Astrocyte (in vitro differentiated cells and primary cell): ENCODE data around the gene ZNF33B. TPM values are rescaled to one million over a fixed set of nuclear protein-coding genes. Genes with fewer than 3 reads are reported as not detected.
A peak's percentile ranks its signal among the peaks of the same experiment; 100 is the strongest.

Source experiments
- DNase-seq: peaks from one replicate; pipeline ENCODE4 v3.0.0-alpha.2; 2010; ENCODE audit warnings: low read depth
- FAIRE-seq: peaks from 2 replicates; lab custom pipeline; 2011; peaks lifted over from hg19 to GRCh38; lab: Jason Lieb, UNC
- H2AFZ ChIP-seq: 2 replicates; pipeline ENCODE4 v1.6.0; 2012; ENCODE audit warnings: low read depth, low read length, inconsistent platforms
- H3K27ac ChIP-seq: 2 replicates; pipeline ENCODE4 v1.5.1; 2011; ENCODE audit warnings: low read depth, low read length, inconsistent platforms
- H3K27me3 ChIP-seq: 2 replicates; pipeline ENCODE4 v1.6.0; 2011; ENCODE audit warnings: low read length, inconsistent platforms; ENCODE audit not compliant: insufficient read depth
- H3K36me3 ChIP-seq: 2 replicates; pipeline ENCODE4 v1.5.1; 2011; ENCODE audit warnings: low read length, inconsistent platforms; ENCODE audit not compliant: insufficient read depth
- H3K4me1 ChIP-seq: 2 replicates; pipeline ENCODE4 v1.5.1; 2011; ENCODE audit warnings: low read length, inconsistent platforms; ENCODE audit not compliant: insufficient read depth
- H3K4me2 ChIP-seq: 2 replicates; pipeline ENCODE4 v1.6.0; 2012; ENCODE audit warnings: low read length, inconsistent platforms
- H3K4me3 ChIP-seq: 2 replicates; pipeline ENCODE4 v1.5.1; 2011; ENCODE audit warnings: low read depth, mild to moderate bottlenecking, low read length, inconsistent platforms; ENCODE audit not compliant: insufficient read depth
- H3K79me2 ChIP-seq: 2 replicates; pipeline ENCODE4 v1.6.0; 2012; ENCODE audit warnings: mild to moderate bottlenecking, low read length, inconsistent platforms; ENCODE audit not compliant: insufficient read depth
- H3K9ac ChIP-seq: 2 replicates; pipeline ENCODE4 v1.6.0; 2012; ENCODE audit warnings: mild to moderate bottlenecking, low read length, inconsistent platforms
- H3K9me3 ChIP-seq: 2 replicates; pipeline ENCODE4 v1.5.1; 2012; ENCODE audit warnings: low read depth, mild to moderate bottlenecking, low read length, inconsistent platforms; ENCODE audit not compliant: insufficient read depth
- H4K20me1 ChIP-seq: 2 replicates; pipeline ENCODE4 v1.6.0; 2012; ENCODE audit warnings: low read length, inconsistent platforms; ENCODE audit not compliant: insufficient read depth
- H3K27ac Mint-ChIP-seq: one replicate; pipeline ENCODE4 v1.8.0; 2021; ENCODE audit warnings: mild to moderate bottlenecking, mixed read lengths; ENCODE audit not compliant: unreplicated experiment
- H3K27me3 Mint-ChIP-seq: one replicate; pipeline ENCODE4 v1.8.0; 2021; ENCODE audit warnings: low read depth, mixed read lengths; ENCODE audit not compliant: unreplicated experiment
- H3K36me3 Mint-ChIP-seq: one replicate; pipeline ENCODE4 v1.8.0; 2021; ENCODE audit warnings: low read depth, mixed read lengths; ENCODE audit not compliant: unreplicated experiment
- H3K4me1 Mint-ChIP-seq: one replicate; pipeline ENCODE4 v1.8.0; 2021; ENCODE audit warnings: low read depth, mixed read lengths; ENCODE audit not compliant: unreplicated experiment
- H3K4me3 Mint-ChIP-seq: one replicate; pipeline ENCODE4 v1.8.0; 2021; ENCODE audit warnings: mild to moderate bottlenecking, moderate library complexity, mixed read lengths; ENCODE audit not compliant: unreplicated experiment
- H3K9me3 Mint-ChIP-seq: one replicate; pipeline ENCODE4 v1.8.0; 2021; ENCODE audit warnings: mild to moderate bottlenecking, mixed read lengths; ENCODE audit not compliant: unreplicated experiment
- CTCF ChIP-seq: IDR thresholded peaks from 2 replicates; pipeline ENCODE4 v1.5.1; 2011; ENCODE audit warnings: low read depth, mild to moderate bottlenecking, inconsistent platforms, low read length, moderate library complexity; ENCODE audit not compliant: insufficient read depth
- EZH2 ChIP-seq: IDR thresholded peaks from 2 replicates; pipeline ENCODE4 v1.6.1; 2012; ENCODE audit warnings: mild to moderate bottlenecking, low read length, inconsistent platforms; ENCODE audit not compliant: insufficient read depth
- total RNA-seq: library from RNA; stranded (reverse); gene quantifications from 2 replicates; pipeline ENCODE4 v1.2.1, GENCODE V29; 2021

ZNF33B gene
- total RNA-seq, 1 donor from 2014 or later, result 10.1 TPM

- Histone ChIP-seq H3K36me3 (peaks cover 3% of the 10 kb centered on the region), H2AFZ (no peak overlapping the region), H3K9me3 (no peaks in the 10 kb centered on the region), H3K27me3 (no peaks in the 10 kb centered on the region), H3K4me2 (no peak overlapping the region), H3K9ac (no peak overlapping the region), H3K4me1 (no peaks in the 10 kb centered on the region), H4K20me1 (no peaks in the 10 kb centered on the region), H3K79me2 (no peaks in the 10 kb centered on the region), H3K4me3 (no peak overlapping the region), H3K27ac (no peak overlapping the region)
- no peaks in the 10 kb centered on the region for H3K27me3 Mint-ChIP-seq
- H3K27ac Mint-ChIP-seq, result no peak overlapping the region
- TF ChIP-seq CTCF (no peak), EZH2 (no peak)
- DNase-seq (no peak), FAIRE-seq (no peak)
- no peaks in the 10 kb centered on the region for H3K4me1 Mint-ChIP-seq
- peaks cover 2% of the 10 kb centered on the region for H3K36me3 Mint-ChIP-seq
- no peak overlapping the region for H3K4me3 Mint-ChIP-seq
- H3K9me3 Mint-ChIP-seq, result no peaks in the 10 kb centered on the region
These were observed 28.5 kb downstream of the ZNF33B start for GRCh38 chr10:42609872-42610271.

- no peak overlapping the region for H3K4me2 ChIP-seq
- H3K4me1 ChIP-seq, result no peaks in the 10 kb centered on the region
- peak; percentile 50 for FAIRE-seq
- no peaks in the 10 kb centered on the region for H3K27me3 Mint-ChIP-seq
- H3K79me2 ChIP-seq, result no peaks in the 10 kb centered on the region
- H3K27ac ChIP-seq, result no peak overlapping the region
- H3K4me3 Mint-ChIP-seq, result no peak overlapping the region
- H2AFZ ChIP-seq, result no peak overlapping the region
- H3K9me3 Mint-ChIP-seq, result peaks cover 25% of the 10 kb centered on the region
- H3K27me3 ChIP-seq, result no peaks in the 10 kb centered on the region
- no peak for DNase-seq
- no peak overlapping the region for H3K9ac ChIP-seq
- no peak for TF ChIP-seq CTCF
- no peak for TF ChIP-seq EZH2
- no peak overlapping the region for H3K27ac Mint-ChIP-seq
- H3K9me3 ChIP-seq, result peaks cover 14% of the 10 kb centered on the region
- no peaks in the 10 kb centered on the region for H4K20me1 ChIP-seq
- peaks cover 10% of the 10 kb centered on the region for H3K36me3 ChIP-seq
- peaks cover 39% of the 10 kb centered on the region for H3K36me3 Mint-ChIP-seq
- no peak overlapping the region for H3K4me3 ChIP-seq
- no peaks in the 10 kb centered on the region for H3K4me1 Mint-ChIP-seq
These were observed 40.0 kb downstream of the ZNF33B start for GRCh38 chr10:42598249-42598873.

GRCh38 chr10:42596196-42596595 lies 42.2 kb downstream of the ZNF33B start:
- H3K27ac Mint-ChIP-seq, result no peak overlapping the region
- H3K27me3 Mint-ChIP-seq, result no peaks in the 10 kb centered on the region
- no peak overlapping the region for H3K4me3 ChIP-seq
- no peak overlapping the region for H2AFZ ChIP-seq
- H3K9ac ChIP-seq, result no peak overlapping the region
- FAIRE-seq (no peak), DNase-seq (no peak)
- peaks cover 53% of the 10 kb centered on the region for H3K36me3 Mint-ChIP-seq
- no peak overlapping the region for H3K4me3 Mint-ChIP-seq
- TF ChIP-seq CTCF, result no peak
- TF ChIP-seq EZH2, result no peak
- H3K4me2 ChIP-seq, result no peak overlapping the region
- H4K20me1 ChIP-seq, result no peaks in the 10 kb centered on the region
- H3K9me3 Mint-ChIP-seq, result peaks cover 43% of the 10 kb centered on the region
- no peaks in the 10 kb centered on the region for H3K4me1 ChIP-seq
- H3K36me3 ChIP-seq, result peaks cover 20% of the 10 kb centered on the region
- H3K9me3 ChIP-seq, result peaks cover 32% of the 10 kb centered on the region
- no peaks in the 10 kb centered on the region for H3K27me3 ChIP-seq
- H3K79me2 ChIP-seq, result no peaks in the 10 kb centered on the region
- no peaks in the 10 kb centered on the region for H3K4me1 Mint-ChIP-seq
- no peak overlapping the region for H3K27ac ChIP-seq
